Trophoblast cell (in vitro differentiated cells and primary cell): ENCODE results near the gene BTG1. TPM values are rescaled to one million over a fixed set of nuclear protein-coding genes. Genes with fewer than 3 reads are reported as not detected.
A peak's percentile ranks its signal among the peaks of the same experiment; 100 is the strongest.

Experiments
- DNase-seq, 2 donors: peaks; one replicate each; pipeline ENCODE4 v3.0.0-alpha.2; 2016
- H2AFZ ChIP-seq: 2 replicates; pipeline ENCODE4 v1.6.1; 2013; ENCODE audit warnings: low read length, moderate library complexity, mild to moderate bottlenecking; ENCODE audit not compliant: insufficient read depth, poor library complexity
- H2AK5ac ChIP-seq: 2 replicates; pipeline ENCODE4 v1.6.1; 2013; ENCODE audit warnings: mild to moderate bottlenecking, low read length
- H2BK120ac ChIP-seq: 2 replicates; pipeline ENCODE4 v1.6.1; 2013; ENCODE audit warnings: low read length, mild to moderate bottlenecking, moderate library complexity; ENCODE audit not compliant: insufficient read depth, poor library complexity
- H2BK12ac ChIP-seq: 2 replicates; pipeline ENCODE4 v1.6.1; 2013; ENCODE audit warnings: mild to moderate bottlenecking, low read length, moderate library complexity
- H2BK5ac ChIP-seq: 2 replicates; pipeline ENCODE4 v1.6.1; 2013; ENCODE audit warnings: low read length, low read depth, moderate library complexity, mild to moderate bottlenecking; ENCODE audit not compliant: poor library complexity
- H3K14ac ChIP-seq: 2 replicates; pipeline ENCODE4 v1.6.1; 2013; ENCODE audit warnings: mild to moderate bottlenecking, low read length
- H3K18ac ChIP-seq: 2 replicates; pipeline ENCODE4 v1.6.1; 2013; ENCODE audit warnings: mild to moderate bottlenecking, low read length
- H3K23ac ChIP-seq: 2 replicates; pipeline ENCODE4 v1.6.1; 2013; ENCODE audit warnings: low read length
- H3K27ac ChIP-seq: 2 replicates; pipeline ENCODE4 v1.5.1; 2013; ENCODE audit warnings: low read depth, mild to moderate bottlenecking, inconsistent platforms, low read length, moderate library complexity
- H3K27me3 ChIP-seq: 2 replicates; pipeline ENCODE4 v1.6.1; 2013; ENCODE audit warnings: inconsistent platforms, mild to moderate bottlenecking, low read length, moderate library complexity; ENCODE audit not compliant: insufficient read depth
- H3K36me3 ChIP-seq, 2 experiments: 1 replicate in 1 of 2; 2 replicates in 1 of 2; pipeline ENCODE4 v1.6.1; 2013; ENCODE audit warnings: low read length in 2 of 2, mild to moderate bottlenecking in 2 of 2, moderate library complexity in 1 of 2; ENCODE audit not compliant: insufficient read depth in 2 of 2, control insufficient read depth in 1 of 2
- H3K4ac ChIP-seq: 2 replicates; pipeline ENCODE4 v1.6.1; 2013; ENCODE audit warnings: low read depth, mild to moderate bottlenecking, low read length, moderate library complexity
- H3K4me1 ChIP-seq, 2 experiments: 1 replicate in 1 of 2; 2 replicates in 1 of 2; pipeline ENCODE4 v1.6.1; 2013; ENCODE audit warnings: low read length in 2 of 2, mild to moderate bottlenecking in 2 of 2, moderate library complexity in 1 of 2; ENCODE audit not compliant: insufficient read depth in 2 of 2, control insufficient read depth in 1 of 2
- H3K4me2 ChIP-seq: 2 replicates; pipeline ENCODE4 v1.6.1; 2013; ENCODE audit warnings: inconsistent platforms, mild to moderate bottlenecking, low read length, moderate library complexity
- H3K4me3 ChIP-seq: 2 replicates; pipeline ENCODE4 v1.5.1; 2013; ENCODE audit warnings: mild to moderate bottlenecking, low read depth, low read length, inconsistent platforms
- H3K79me1 ChIP-seq: one replicate; pipeline ENCODE4 v1.6.1; 2013; ENCODE audit warnings: low read length
- H3K79me2 ChIP-seq: 2 replicates; pipeline ENCODE4 v1.6.1; 2013; ENCODE audit warnings: low read length, mild to moderate bottlenecking; ENCODE audit not compliant: control insufficient read depth, insufficient read depth, poor library complexity
- H3K9ac ChIP-seq: 2 replicates; pipeline ENCODE4 v1.6.1; 2013; ENCODE audit warnings: mild to moderate bottlenecking, low read length
- H3K9me3 ChIP-seq: 2 replicates; pipeline ENCODE4 v1.6.1; 2013; ENCODE audit warnings: low read depth, mild to moderate bottlenecking, control low read depth, inconsistent platforms, low read length; ENCODE audit not compliant: insufficient read depth
- H4K12ac ChIP-seq: 2 replicates; pipeline ENCODE4 v1.6.1; 2013; ENCODE audit warnings: low read depth, mild to moderate bottlenecking, low read length, moderate library complexity
- H4K8ac ChIP-seq: 2 replicates; pipeline ENCODE4 v1.6.1; 2013; ENCODE audit warnings: low read depth, mild to moderate bottlenecking, low read length, moderate library complexity
- H4K91ac ChIP-seq: one replicate; pipeline ENCODE4 v1.6.1; 2013; ENCODE audit warnings: low read depth, mild to moderate bottlenecking, low read length, moderate library complexity
- WGBS: extraction: QIAGEN DNeasy Blood & Tissue Kit; methylation state at CpG from one replicate; pipeline ENCODE4 v1.1.7; 2013; ENCODE audit warnings: missing lambda C conversion rate; ENCODE audit not compliant: insufficient read length, insufficient coverage; ENCODE audit errors: extremely low coverage; 5-methylcytosine and 5-hydroxymethylcytosine counted together
- polyA plus RNA-seq: library from polyadenylated mRNA; stranded (reverse); fragments of 200-250 nt; gene quantifications from 2 replicates; pipeline ENCODE4 v1.2.3, GENCODE V29; 2013

Gene BTG1, protein sequence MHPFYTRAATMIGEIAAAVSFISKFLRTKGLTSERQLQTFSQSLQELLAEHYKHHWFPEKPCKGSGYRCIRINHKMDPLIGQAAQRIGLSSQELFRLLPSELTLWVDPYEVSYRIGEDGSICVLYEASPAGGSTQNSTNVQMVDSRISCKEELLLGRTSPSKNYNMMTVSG
- polyA plus RNA-seq, result 145 and 154 TPM in 2 replicates

DNA sequence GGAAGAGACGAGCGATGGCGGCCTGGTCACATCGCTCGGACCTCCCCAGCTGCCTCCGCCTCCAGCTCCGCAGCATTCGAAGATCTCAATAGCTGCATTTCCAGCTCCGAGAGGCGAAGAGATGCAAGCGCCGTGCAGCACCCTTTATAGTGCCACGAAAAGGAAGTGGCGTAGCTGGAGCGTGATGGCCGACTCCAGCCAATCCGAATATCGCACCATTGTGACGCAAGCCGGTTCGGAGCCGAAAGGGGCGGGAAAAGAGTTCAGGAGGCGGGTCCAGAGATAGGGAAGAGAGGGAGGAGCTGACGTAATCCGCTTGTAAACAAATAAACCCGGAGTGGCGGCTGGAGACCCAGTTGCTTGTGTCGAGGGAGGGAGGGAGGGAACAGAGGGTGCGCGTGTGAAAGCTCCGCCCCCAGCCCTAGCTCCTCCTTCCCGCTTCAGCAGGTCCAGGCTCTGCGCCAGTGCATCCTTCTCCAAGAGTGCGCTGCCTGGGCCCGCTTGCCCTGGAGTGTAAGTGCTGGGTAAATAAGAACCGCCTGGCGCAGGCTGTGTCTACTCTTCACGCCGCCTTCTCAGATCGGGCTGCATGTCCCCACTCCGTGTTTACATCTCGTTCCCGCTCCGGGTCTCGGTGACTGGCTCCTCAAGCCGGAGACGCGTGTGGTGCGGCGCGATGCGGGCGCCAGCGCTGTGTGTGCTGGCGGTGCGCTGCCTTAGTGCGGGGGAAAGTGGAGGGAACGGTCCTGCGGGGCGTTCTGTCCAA lies at the start of gene BTG1:
Gene BTG1, minus strand, starts transcription at position 116 of the 766 bp plus-strand sequence. CDS start 311 bp downstream, outside the sequence.
- Histone ChIP-seq H2BK120ac (peak within 1 kb of the TSS; percentile 40), H4K91ac (peak within 1 kb of the TSS; percentile 92), H2BK12ac (peak within 1 kb of the TSS; percentile 66), H3K9ac (peak within 1 kb of the TSS; percentile 91), H2AK5ac (peak within 1 kb of the TSS; percentile 81), H3K4ac (peak within 1 kb of the TSS; percentile 99), H2BK5ac (peak within 1 kb of the TSS; percentile 93), H3K79me2 (peaks cover 10% of the 10 kb centered on the region), H2AFZ (peak within 1 kb of the TSS; percentile 80), H3K27ac (peak within 1 kb of the TSS; percentile 93), H3K14ac (peak within 1 kb of the TSS; percentile 97), H3K4me3 (peak within 1 kb of the TSS; percentile 91), H3K36me3 (peaks cover 0 to 2% of the 10 kb centered on the region in 2 experiments), H3K27me3 (no peaks in the 10 kb centered on the region), H3K4me1 (no peaks in the 10 kb centered on the region), H3K9me3 (no peaks in the 10 kb centered on the region), H3K23ac (no peak within 1 kb of the TSS), H3K18ac (peak within 1 kb of the TSS; percentile 97), H3K79me1 (peaks cover 13% of the 10 kb centered on the region), H4K8ac (peak within 1 kb of the TSS; percentile 59), H4K12ac (peak within 1 kb of the TSS; percentile 35), H3K4me2 (peak within 1 kb of the TSS; percentile 79)
- peak; percentile 100 for DNase-seq
- no CpG with 5 or more reads among the region's 61 CpGs for WGBS

DNA sequence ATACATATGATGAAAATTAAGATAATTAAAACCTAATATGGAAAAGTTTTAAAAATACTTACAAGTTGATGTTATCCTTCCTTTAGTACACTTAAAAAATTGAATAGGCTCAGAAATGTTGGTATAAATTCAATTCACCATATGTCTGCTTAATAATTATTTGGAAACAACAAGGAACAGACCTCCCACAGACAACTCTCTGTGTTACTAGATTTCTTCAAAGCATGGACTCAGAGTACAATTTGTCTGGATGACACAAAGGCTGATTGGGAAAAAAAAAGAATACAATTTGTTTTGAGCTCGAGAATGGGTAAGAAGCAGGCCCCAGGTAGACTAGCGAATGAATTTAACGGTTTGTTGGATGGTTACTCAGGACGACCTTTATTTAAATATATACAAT lies 48.9 kb upstream of the BTG1 start:
- no peak overlapping the region for H3K9ac ChIP-seq
- H2BK12ac ChIP-seq, result no peak overlapping the region
- H3K79me2 ChIP-seq, result no peaks in the 10 kb centered on the region
- no peak overlapping the region for H2AFZ ChIP-seq
- no peak overlapping the region for H2AK5ac ChIP-seq
- no peak overlapping the region for H3K23ac ChIP-seq
- no peak overlapping the region for H3K4me3 ChIP-seq
- H4K8ac ChIP-seq, result no peak overlapping the region
- no peak for DNase-seq
- no peaks in the 10 kb centered on the region for H3K9me3 ChIP-seq
- no peak overlapping the region for H2BK5ac ChIP-seq
- no peak overlapping the region for H4K12ac ChIP-seq
- H3K4me1 ChIP-seq, result no peaks in the 10 kb centered on the region
- H3K4me2 ChIP-seq, result no peak overlapping the region
- H2BK120ac ChIP-seq, result no peak overlapping the region
- H3K79me1 ChIP-seq, result no peaks in the 10 kb centered on the region
- no peak overlapping the region for H4K91ac ChIP-seq
- H3K4ac ChIP-seq, result no peak overlapping the region
- H3K27me3 ChIP-seq, result no peaks in the 10 kb centered on the region
- H3K36me3 ChIP-seq, result no peaks in the 10 kb centered on the region
- H3K18ac ChIP-seq, result no peak overlapping the region
- no peak overlapping the region for H3K27ac ChIP-seq
- H3K14ac ChIP-seq, result no peak overlapping the region
- no CpG with 5 or more reads among the region's 4 CpGs for WGBS

DNA sequence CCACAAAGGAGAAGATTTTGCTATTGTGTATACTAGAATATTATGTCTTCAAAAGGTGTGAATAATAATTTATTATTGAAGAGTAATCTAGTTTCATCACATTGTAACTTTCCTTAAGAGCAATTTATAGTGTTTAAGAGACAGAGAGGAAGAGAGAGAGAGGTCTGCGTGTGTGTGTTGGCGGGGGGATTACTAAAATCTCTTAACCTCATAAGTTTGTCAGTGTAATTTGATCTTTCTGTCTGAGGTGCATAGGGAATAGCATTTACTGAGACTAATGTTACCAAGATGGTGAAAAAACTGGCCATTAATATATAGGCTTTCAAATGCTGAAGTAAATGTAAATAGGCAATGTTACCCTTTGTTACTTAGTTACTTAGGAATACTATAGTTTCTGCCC lies 48.2 kb upstream of the BTG1 start:
- Histone ChIP-seq H3K36me3 (no peaks in the 10 kb centered on the region), H3K4me2 (no peak overlapping the region), H3K27ac (no peak overlapping the region), H3K79me1 (no peaks in the 10 kb centered on the region), H3K14ac (no peak overlapping the region), H4K12ac (no peak overlapping the region), H2BK5ac (no peak overlapping the region), H3K4me1 (no peaks in the 10 kb centered on the region), H3K27me3 (no peaks in the 10 kb centered on the region), H2AFZ (no peak overlapping the region), H3K18ac (no peak overlapping the region), H2BK120ac (no peak overlapping the region), H3K4ac (no peak overlapping the region), H2AK5ac (no peak overlapping the region), H2BK12ac (no peak overlapping the region), H3K4me3 (no peak overlapping the region), H4K8ac (no peak overlapping the region), H4K91ac (no peak overlapping the region), H3K9ac (no peak overlapping the region), H3K79me2 (no peaks in the 10 kb centered on the region), H3K9me3 (no peaks in the 10 kb centered on the region), H3K23ac (no peak overlapping the region)
- no peak for DNase-seq
- WGBS, result no CpG with 5 or more reads among the region's 2 CpGs

DNA sequence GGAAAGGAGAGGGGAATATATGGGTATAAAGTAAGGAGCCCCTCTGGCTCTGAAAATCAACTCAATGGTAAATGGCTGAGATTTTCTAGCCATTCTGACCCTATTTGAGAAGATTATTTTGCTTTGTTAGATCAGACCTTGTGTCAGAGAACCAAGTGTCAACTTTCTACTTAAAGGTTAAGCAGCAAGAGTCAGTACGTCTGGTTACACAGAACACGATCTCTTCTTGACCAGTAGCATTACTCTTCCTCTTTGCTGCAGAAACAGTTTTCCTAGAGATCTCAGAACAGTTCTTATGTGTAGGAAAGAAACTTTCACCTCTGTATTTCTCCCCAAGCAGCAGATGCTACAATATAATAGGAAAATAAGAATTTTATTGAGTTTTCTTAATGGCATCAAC lies 47.4 kb upstream of the BTG1 start:
- H3K4me1 ChIP-seq, result no peaks in the 10 kb centered on the region
- H3K36me3 ChIP-seq, result no peaks in the 10 kb centered on the region
- no peak for DNase-seq
- no peaks in the 10 kb centered on the region for H3K79me2 ChIP-seq
- H3K23ac ChIP-seq, result no peak overlapping the region
- no peak overlapping the region for H2AK5ac ChIP-seq
- H3K9me3 ChIP-seq, result no peaks in the 10 kb centered on the region
- no peak overlapping the region for H4K91ac ChIP-seq
- no peak overlapping the region for H3K14ac ChIP-seq
- no peak overlapping the region for H2BK120ac ChIP-seq
- H3K9ac ChIP-seq, result no peak overlapping the region
- no peak overlapping the region for H4K12ac ChIP-seq
- H4K8ac ChIP-seq, result no peak overlapping the region
- H2AFZ ChIP-seq, result no peak overlapping the region
- no peak overlapping the region for H3K4ac ChIP-seq
- no peak overlapping the region for H2BK5ac ChIP-seq
- no peaks in the 10 kb centered on the region for H3K79me1 ChIP-seq
- no peak overlapping the region for H3K27ac ChIP-seq
- no peak overlapping the region for H3K18ac ChIP-seq
- no peak overlapping the region for H2BK12ac ChIP-seq
- H3K4me2 ChIP-seq, result no peak overlapping the region
- no CpG with 5 or more reads among the region's 2 CpGs for WGBS
- no peak overlapping the region for H3K4me3 ChIP-seq
- H3K27me3 ChIP-seq, result no peaks in the 10 kb centered on the region
